NCI-H526 (cell line): ENCODE data around the gene MPZL2.

Experiments
- DNase-seq, 2 experiments: peaks; one replicate each; lab custom pipeline; 2025; lab: John Stamatoyannopoulos, UW

The MPZL2 gene

GRCh38 chr11:118219732-118220131, 44.4 kb downstream of the MPZL2 start:
- DNase-seq: no peak

- peak; percentile 96 to 98 for DNase-seq
Measured at GRCh38 chr11:118219244-118219643, 44.9 kb downstream of the MPZL2 start.

- DNase-seq: no peak
Measured at GRCh38 chr11:118217575-118217974, 46.5 kb downstream of the MPZL2 start.

GRCh38 chr11:118216621-118217481, 47.2 kb downstream of the MPZL2 start:
- no peak for DNase-seq

- no peak for DNase-seq
Measured at GRCh38 chr11:118215765-118216164, 48.3 kb downstream of the MPZL2 start.

- no peak for DNase-seq
Measured at GRCh38 chr11:118215262-118215661, 48.8 kb downstream of the MPZL2 start.

- no peak for DNase-seq
Measured at GRCh38 chr11:118214210-118214914, 49.7 kb downstream of the MPZL2 start.

- no peak for DNase-seq
Measured at GRCh38 chr11:118213781-118214180, 50.3 kb downstream of the MPZL2 start.

GRCh38 chr11:118213201-118213600, 50.9 kb downstream of the MPZL2 start:
- DNase-seq: no peak

- no peak for DNase-seq
Measured at GRCh38 chr11:118212781-118213191, 51.3 kb downstream of the MPZL2 start.

GRCh38 chr11:118212131-118212725, 51.9 kb downstream of the MPZL2 start:
- DNase-seq: no peak

GRCh38 chr11:118211006-118211405, 53.1 kb downstream of the MPZL2 start:
- no peak for DNase-seq

- no peak for DNase-seq
Measured at GRCh38 chr11:118210323-118210722, 53.8 kb downstream of the MPZL2 start.

- DNase-seq: no peak
Measured at GRCh38 chr11:118209033-118209432, 55.1 kb downstream of the MPZL2 start.

GRCh38 chr11:118207079-118207478, 57.0 kb downstream of the MPZL2 start:
- DNase-seq: no peak

- DNase-seq: no peak
Measured at GRCh38 chr11:118206391-118207031, 57.6 kb downstream of the MPZL2 start.

GRCh38 chr11:118205606-118206378, 58.3 kb downstream of the MPZL2 start:
- no peak for DNase-seq
